OCI-LY7 (cell line): ENCODE data around the gene SPIB.

ENCODE experiments used
- EZH2phosphoT487 ChIP-seq: fragments of 200-600 bp; sonication (generic); IDR thresholded peaks from 2 replicates; pipeline ENCODE4 v1.6.1; 2018; ENCODE audit warnings: low read depth, borderline replicate concordance, mild to moderate bottlenecking, mixed run types, antibody characterized with exemption, low read length, moderate library complexity, mixed read lengths
- TF ChIP-seq, protein P1 (sequence below): fragments of 200-600 bp; sonication (generic); conservative IDR thresholded peaks from 2 replicates; pipeline ENCODE4 v1.5.1; 2014; ENCODE audit warnings: mild to moderate bottlenecking, antibody characterized with exemption, low read length, moderate library complexity, mixed read lengths

DNA sequence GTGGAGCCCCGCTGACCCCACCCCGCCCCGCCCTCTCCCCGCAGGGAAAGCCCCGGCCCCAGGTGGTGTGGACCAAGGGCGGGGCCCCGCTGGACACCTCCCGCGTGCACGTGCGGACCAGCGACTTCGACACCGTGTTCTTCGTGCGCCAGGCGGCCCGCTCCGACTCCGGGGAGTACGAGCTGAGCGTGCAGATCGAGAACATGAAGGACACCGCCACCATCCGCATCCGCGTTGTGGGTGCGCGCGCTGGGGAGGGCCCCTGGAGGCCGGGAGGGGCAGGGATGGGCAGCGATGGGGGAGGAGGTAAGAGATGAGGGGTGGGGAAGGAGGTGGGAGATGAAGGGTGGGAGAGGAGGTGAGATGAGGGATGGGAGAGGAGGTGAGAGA, 40.3 kb downstream of the SPIB start:
- TF ChIP-seq EZH2phosphoT487 = no peak
- TF ChIP-seq, protein P1, sequence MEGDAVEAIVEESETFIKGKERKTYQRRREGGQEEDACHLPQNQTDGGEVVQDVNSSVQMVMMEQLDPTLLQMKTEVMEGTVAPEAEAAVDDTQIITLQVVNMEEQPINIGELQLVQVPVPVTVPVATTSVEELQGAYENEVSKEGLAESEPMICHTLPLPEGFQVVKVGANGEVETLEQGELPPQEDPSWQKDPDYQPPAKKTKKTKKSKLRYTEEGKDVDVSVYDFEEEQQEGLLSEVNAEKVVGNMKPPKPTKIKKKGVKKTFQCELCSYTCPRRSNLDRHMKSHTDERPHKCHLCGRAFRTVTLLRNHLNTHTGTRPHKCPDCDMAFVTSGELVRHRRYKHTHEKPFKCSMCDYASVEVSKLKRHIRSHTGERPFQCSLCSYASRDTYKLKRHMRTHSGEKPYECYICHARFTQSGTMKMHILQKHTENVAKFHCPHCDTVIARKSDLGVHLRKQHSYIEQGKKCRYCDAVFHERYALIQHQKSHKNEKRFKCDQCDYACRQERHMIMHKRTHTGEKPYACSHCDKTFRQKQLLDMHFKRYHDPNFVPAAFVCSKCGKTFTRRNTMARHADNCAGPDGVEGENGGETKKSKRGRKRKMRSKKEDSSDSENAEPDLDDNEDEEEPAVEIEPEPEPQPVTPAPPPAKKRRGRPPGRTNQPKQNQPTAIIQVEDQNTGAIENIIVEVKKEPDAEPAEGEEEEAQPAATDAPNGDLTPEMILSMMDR = no peak
